ENCODE data around the gene ZNF497.
"Not testable (repeated sequence)": the region's sequence is repeated elsewhere in the genome, so short reads cannot be mapped to it uniquely, and the experiment has no call there.

The ZNF497 gene

GRCh38 chr19:58318297-58318696 lies 44.3 kb downstream of the ZNF497 start:
- TF ChIP-seq, protein P1, sequence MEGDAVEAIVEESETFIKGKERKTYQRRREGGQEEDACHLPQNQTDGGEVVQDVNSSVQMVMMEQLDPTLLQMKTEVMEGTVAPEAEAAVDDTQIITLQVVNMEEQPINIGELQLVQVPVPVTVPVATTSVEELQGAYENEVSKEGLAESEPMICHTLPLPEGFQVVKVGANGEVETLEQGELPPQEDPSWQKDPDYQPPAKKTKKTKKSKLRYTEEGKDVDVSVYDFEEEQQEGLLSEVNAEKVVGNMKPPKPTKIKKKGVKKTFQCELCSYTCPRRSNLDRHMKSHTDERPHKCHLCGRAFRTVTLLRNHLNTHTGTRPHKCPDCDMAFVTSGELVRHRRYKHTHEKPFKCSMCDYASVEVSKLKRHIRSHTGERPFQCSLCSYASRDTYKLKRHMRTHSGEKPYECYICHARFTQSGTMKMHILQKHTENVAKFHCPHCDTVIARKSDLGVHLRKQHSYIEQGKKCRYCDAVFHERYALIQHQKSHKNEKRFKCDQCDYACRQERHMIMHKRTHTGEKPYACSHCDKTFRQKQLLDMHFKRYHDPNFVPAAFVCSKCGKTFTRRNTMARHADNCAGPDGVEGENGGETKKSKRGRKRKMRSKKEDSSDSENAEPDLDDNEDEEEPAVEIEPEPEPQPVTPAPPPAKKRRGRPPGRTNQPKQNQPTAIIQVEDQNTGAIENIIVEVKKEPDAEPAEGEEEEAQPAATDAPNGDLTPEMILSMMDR (IDR thresholded peaks at IDR 0.05; ENCODE audit: extremely low read depth, missing control alignments): no peak
- no peak for DNase-seq (ENCODE audit: low spot score)

DNA sequence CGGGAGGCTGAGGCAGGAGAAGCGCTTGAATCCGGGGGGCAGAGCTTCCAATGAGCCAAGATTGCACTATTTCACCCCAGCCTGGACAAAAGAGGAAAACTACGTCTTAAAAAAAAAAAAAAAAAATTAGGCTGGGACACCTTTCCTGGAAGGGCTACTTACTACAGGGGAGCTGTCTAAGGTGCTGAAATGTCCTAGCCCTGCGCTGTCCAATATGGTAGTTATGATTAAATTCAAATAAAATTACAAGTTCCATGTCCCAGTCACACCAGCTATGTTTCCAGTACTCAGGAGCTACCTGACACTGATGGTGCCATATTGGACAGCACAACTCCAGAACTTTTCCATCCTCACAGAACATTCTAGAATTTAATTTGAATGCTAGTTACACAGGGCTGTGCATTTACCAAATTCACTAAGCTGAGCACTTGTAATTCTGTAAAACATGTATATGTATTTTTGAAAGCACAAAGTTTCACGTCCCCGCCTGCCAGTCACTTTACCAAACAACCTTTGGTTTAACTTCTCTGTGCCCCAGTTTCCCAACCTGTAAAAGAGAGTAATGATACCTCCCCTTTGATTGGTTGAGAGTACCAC lies 45.0 kb downstream of the ZNF497 start:
- no peak for DNase-seq (ENCODE audit: low spot score)
- TF ChIP-seq, protein P1 (IDR thresholded peaks at IDR 0.05; ENCODE audit: extremely low read depth, missing control alignments): no peak

- TF ChIP-seq, protein P1 (IDR thresholded peaks at IDR 0.05; ENCODE audit: extremely low read depth, missing control alignments): no peak
- no peak for DNase-seq (ENCODE audit: low spot score)
Observed at GRCh38 chr19:58315580-58315979, 47.0 kb downstream of the ZNF497 start.

DNA sequence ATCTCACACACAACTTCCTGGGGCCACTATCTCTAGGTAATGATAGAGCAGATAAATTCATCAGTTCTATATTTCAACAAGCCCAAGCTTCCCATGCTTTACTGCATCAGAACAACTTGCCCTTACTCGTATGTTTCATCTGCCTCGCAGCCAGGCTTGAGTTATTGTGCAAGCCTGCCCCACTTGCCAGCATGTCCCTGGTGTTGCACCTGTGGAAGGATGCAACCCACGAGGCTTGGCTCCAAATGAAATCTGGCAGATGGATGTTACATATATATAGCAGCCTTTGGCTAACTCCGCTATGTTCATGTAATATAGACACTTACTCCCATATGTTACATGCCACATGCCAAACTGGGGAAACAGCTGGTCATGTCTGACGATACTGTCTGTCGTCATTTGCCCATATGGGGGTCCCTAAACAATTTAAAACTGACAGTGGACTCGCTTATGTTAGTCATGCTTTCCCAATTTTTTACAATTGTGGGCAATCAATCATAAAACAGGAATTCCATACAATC lies 51.1 kb downstream of the ZNF497 start:
- TF ChIP-seq, protein P1 (IDR thresholded peaks at IDR 0.05; ENCODE audit: extremely low read depth, missing control alignments): no peak
- no peak for DNase-seq (ENCODE audit: low spot score)

GRCh38 chr19:58310685-58311084 lies 51.9 kb downstream of the ZNF497 start:
- not testable (repeated sequence) for DNase-seq (ENCODE audit: low spot score)

DNA sequence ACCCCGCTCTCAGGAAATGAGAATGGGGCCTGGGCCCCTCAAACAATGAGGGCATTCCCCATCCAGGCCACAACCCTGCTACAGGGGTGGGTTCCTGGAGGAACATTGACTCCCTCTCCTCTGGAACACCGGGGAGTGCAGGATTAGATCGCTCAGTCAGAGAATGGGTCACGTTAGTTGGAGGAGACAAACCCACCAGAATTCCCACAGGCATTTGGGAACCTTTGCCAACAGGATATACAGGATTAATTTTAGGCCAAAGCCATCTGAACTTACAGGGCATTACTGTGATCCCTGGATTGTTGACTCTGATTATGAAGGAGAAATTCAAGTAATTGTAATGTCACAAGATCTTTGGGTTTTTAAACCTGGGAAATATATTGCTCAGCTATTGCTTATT lies 54.8 kb downstream of the ZNF497 start:
- no peak for DNase-seq (ENCODE audit: low spot score)
- TF ChIP-seq, protein P1 (IDR thresholded peaks at IDR 0.05; ENCODE audit: extremely low read depth, missing control alignments): no peak

- DNase-seq (ENCODE audit: low spot score): peak; percentile 50
- TF ChIP-seq, protein P1 (IDR thresholded peaks at IDR 0.05; ENCODE audit: extremely low read depth, missing control alignments): no peak
Observed at GRCh38 chr19:58305932-58306323, 56.6 kb downstream of the ZNF497 start.

Data from GM20000 (cell line).